ENCODE data around the gene BBS7. TPM values are rescaled to one million over a fixed set of nuclear protein-coding genes. Genes with fewer than 3 reads are reported as not detected.

The BBS7 gene
- polyA plus RNA-seq, 1 of the 3 experiments (the other 2 are of a cell fraction), result 24.3 TPM

GRCh38 chr4:121777625-121778024 is 92.6 kb downstream of the BBS7 start:
- Histone ChIP-seq H3K4me2 (0 out of 2 replicates have a peak overlapping the region, but pooled peaks have one; percentile 7), H3K9ac (peak overlapping the region; percentile 14; the same call in 1 of the 2 replicates), H3F3A (replicated peaks; ENCODE audit: insufficient read depth) (peaks cover 9% of the 10 kb centered on the region), H3K9me2 (no peaks in the 10 kb centered on the region), H2AFZ (ENCODE audit: low read depth) (peak overlapping the region; percentile 55), H3K9me3 (no peaks in the 10 kb centered on the region), H3K4me1 (ENCODE audit: control insufficient read depth in 1 of 2, insufficient read depth in 2 of 2, low read depth in 1 of 2, low read length in 1 of 2) (peaks cover 0 to 18% of the 10 kb centered on the region in 2 experiments; a peak in 2 of 4 replicates), H4K20me1 (ENCODE audit: insufficient read depth) (no peaks in the 10 kb centered on the region), H3K36me3 (replicated peaks in 1 of 2; ENCODE audit: control insufficient read depth in 1 of 2, insufficient read depth in 2 of 2, low read length in 1 of 2) (no peaks in the 10 kb centered on the region), H3K4me3 (ENCODE audit: low read depth in 2 of 2, low read length in 1 of 2) (no peak overlapping the region), H3K27me3 (ENCODE audit: insufficient read depth) (no peaks in the 10 kb centered on the region), H3K27ac (ENCODE audit: low read depth in 2 of 2, low read length in 1 of 2) (peak overlapping the region; percentile 60 to 75; a peak in 3 of 4 replicates), H3K79me2 (ENCODE audit: insufficient read depth) (no peaks in the 10 kb centered on the region)
- no peak for TF ChIP-seq RAD21 (IDR thresholded peaks at IDR 0.05; ENCODE audit: low read length)
- TF ChIP-seq REST (IDR thresholded peaks at IDR 0.05; ENCODE audit: low read depth, low read length), result no peak
- TF ChIP-seq GABPA (IDR thresholded peaks at IDR 0.05; ENCODE audit: low read depth), result no peak
- TF ChIP-seq FOSL2 (IDR thresholded peaks at IDR 0.05; ENCODE audit: borderline replicate concordance, low read depth), result no peak
- TF ChIP-seq GATA2 (CRISPR knock-in tag; IDR thresholded peaks at IDR 0.05), result no peak
- no peak for TF ChIP-seq RXRA (IDR thresholded peaks at IDR 0.05; ENCODE audit: borderline replicate concordance, low read depth)
- TF ChIP-seq CTCF (IDR thresholded peaks at IDR 0.05), result no peak
- no peak for TF ChIP-seq USF1 (IDR thresholded peaks at IDR 0.05; ENCODE audit: borderline replicate concordance, low read depth)
- TF ChIP-seq EP300 (IDR thresholded peaks at IDR 0.05; ENCODE audit: borderline replicate concordance in 1 of 2, low read depth in 1 of 2, low read length in 1 of 2), result no peak
- TF ChIP-seq FOXM1 (IDR thresholded peaks at IDR 0.05; ENCODE audit: low read depth), result no peak
- no peak for TF ChIP-seq RCOR1 (IDR thresholded peaks at IDR 0.05; ENCODE audit: low read length)
- no peak for TF ChIP-seq SIN3A (IDR thresholded peaks at IDR 0.05; ENCODE audit: borderline replicate concordance, low read depth, low read length)
- no peak for TF ChIP-seq RFX5 (IDR thresholded peaks at IDR 0.05; ENCODE audit: low read length)
- no peak for TF ChIP-seq NRF1 (IDR thresholded peaks at IDR 0.05; ENCODE audit: low read depth, low read length)
- TF ChIP-seq FOXJ3 (CRISPR knock-in tag; IDR thresholded peaks at IDR 0.05), result no peak
- TF ChIP-seq JUND (IDR thresholded peaks at IDR 0.05), result no peak
- TF ChIP-seq MAX (IDR thresholded peaks at IDR 0.05; ENCODE audit: low read depth), result no peak
- no peak for TF ChIP-seq IRF3 (IDR thresholded peaks at IDR 0.05; ENCODE audit: low read depth, low read length)
- no peak for TF ChIP-seq USF2 (IDR thresholded peaks at IDR 0.05; ENCODE audit: borderline replicate concordance, low read depth, low read length)
- TF ChIP-seq POLR2AphosphoS5 (IDR thresholded peaks at IDR 0.05; ENCODE audit: low read depth, low read length), result no peak
- CTCF ChIA-PET, result no interaction called here
- POLR2A ChIA-PET, result no interaction called here
- WGBS (ENCODE audit: low lambda C conversion rate), result 24% methylated on average over 3 of the region's 3 CpGs
- DNase-seq, result no peak

Data from SK-N-SH (cell line).